DMS 273 (cell line): Measurements from ENCODE around the gene GPR68.
"Not testable (repeated sequence)": the region's sequence is repeated elsewhere in the genome, so short reads cannot be mapped to it uniquely, and the experiment has no call there.

Experiments
- DNase-seq: peaks from one replicate; lab custom pipeline; 2025; ENCODE audit not compliant: unreplicated experiment; lab: John Stamatoyannopoulos, UW

Gene GPR68

DNA sequence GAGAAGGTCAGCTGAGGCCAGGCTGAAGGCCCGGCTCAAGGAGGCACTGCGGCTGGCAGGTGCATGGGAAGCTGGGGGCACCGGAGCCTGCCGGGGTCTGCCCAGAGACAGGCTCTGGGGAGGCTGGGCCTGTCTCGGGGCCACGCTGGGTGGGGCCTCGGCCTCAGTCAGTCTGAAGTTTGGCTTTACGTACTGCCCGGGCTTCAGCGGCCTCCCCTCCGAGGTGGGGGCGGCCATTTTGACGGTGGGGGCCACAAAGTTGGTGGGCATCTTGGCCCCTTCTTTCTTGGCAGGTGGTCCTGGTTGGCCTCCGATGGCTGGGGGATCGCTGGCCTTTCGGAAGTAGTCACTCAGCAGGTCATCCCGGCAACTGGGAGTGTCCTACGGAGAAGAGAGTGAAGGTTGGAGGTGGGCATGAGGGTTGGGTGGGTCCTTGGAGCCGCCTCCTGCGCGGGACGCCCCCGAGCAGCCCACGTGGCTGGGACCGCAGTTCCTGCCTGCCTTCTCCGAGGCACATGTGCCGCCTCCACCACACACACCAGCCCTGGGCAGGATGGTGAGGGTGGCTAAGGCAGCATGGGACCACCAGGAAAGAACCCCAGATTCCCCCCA lies 28.9 kb upstream of the GPR68 start:
- no peak for DNase-seq

DNA sequence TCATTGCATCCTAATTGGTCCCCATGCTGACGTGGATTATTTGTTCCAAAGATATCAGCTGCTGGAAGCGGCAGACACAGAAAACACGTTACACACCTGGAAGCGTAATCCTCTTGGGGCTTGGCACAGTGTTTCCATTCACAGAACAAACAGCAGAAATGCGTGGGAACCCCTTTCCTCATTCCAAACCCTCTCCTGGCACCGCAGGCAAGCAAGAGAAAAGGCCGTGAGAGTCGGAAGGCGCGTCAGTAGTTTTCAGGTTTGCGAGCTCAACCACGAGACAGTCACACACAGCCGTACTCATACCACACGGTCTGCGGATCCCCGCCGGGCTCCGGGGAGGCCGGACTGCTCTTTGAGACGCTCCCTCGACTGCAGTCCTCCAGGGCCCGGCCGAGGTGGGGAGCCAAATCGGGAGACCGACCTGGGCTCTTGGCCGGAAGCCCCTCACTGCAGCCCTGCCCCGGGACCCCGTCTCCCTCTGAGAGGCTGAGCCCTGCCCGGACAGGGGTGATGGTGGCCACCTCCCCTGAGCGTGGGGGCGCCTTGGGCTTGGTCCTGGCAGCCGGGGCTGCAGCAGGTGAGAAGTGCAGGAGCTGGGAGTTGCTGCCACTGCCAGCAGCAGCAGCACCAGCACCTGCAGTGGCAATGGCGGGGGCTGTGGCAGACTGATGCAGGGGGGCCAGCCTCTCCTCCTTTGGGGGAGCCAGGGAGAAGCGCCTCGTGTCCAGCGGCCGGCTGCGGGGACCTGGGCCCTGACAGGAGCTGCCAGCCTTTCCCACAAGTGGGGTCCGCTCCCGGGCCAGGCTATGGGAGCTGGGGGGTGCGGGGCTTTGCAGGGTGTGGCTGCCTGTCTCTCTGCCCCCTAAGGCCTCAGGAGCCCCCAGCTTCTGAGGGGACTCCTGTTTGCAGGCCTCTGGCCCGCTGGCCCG lies 28.1 kb upstream of the GPR68 start:
- DNase-seq = no peak

DNA sequence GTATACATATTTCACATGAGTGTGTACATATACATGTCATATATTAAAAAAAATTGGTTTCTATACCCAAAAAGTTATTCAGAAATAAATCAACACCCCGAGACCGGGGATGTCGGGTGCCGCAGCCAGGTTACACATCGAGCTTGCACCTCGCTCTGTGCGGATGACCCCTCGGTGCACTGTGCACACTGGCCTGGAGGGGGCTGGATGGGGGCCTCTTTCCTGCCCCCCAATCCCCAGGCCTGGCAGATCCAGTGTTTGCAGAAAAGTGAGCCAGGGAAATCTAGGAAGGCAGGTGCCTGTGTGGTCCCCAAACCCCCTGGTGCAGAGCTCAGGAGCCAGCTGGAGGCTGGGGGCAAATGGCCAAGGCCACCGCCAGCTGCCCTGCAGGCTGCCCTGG lies 27.1 kb upstream of the GPR68 start:
- no peak for DNase-seq

- no peak for DNase-seq
These were observed 26.1 kb upstream of the GPR68 start for GRCh38 chr14:91270619-91271018.

GRCh38 chr14:91270188-91270587 lies 25.7 kb upstream of the GPR68 start:
- no peak for DNase-seq

DNA sequence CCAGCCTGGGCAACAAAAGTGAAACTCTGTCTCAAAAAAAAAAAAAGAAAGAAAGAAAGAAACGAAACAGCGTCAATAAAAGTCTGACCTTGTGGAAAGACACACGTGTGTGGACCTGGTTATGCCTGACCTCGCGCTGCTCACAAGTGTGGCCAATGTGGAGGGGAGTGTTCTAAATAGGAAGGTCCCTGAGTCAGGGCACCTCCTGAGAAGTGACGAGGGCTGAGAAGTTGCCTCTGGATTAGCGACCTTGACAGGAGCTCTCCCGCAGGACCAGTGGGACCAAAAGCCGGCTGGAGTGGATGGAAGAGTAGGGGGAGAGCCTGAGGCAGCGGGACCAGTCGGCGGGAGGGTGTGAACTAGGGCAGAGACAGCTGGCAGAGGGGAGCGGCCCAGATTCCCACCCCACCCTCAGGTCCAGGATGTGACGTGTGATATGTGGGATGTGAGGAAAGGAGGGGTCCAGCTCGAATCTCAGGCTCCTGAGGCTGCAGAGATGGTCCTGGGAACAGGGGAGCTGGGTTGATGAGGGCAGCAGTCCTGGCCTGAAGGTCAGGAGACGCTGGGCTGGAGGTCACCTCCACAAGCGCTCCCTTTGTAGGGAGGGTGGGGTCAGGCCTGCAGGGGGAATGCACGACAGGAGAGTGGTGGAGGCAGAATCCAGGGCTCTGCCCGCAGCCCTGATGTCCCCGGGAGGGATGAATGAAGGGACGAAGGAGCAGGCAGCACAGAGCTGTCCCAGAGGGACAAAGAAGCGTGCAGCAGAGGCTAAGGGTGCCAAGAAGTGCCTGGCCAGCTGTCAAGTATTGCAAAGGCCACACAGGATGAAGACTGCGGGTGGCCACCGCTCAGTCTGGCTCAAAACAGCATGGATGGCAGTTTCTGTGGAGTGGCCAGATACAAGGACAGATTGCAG lies 24.8 kb upstream of the GPR68 start:
- peak; percentile 63 for DNase-seq

GRCh38 chr14:91267965-91268437 lies 23.5 kb upstream of the GPR68 start:
- DNase-seq = no peak

DNA sequence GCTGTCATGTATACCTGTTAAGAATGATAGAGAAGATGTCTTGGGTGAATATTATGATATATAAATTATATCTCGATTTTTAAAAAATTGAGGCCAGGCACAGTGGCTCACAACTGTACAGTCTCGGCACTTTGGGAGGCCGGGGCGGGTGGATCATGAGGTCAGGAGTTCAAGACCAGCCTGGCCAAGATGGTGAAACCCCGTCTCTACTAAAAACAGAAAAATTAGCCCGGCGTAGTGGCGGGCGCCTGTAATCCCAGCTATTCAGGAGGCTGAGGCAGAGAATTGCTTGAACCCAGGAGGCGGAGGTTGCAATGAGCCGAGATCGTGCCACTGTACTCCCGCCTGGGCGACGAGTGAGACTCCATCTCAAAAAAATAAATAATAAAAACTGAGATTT lies 21.8 kb upstream of the GPR68 start:
- not testable (repeated sequence) for DNase-seq

- DNase-seq = no peak
These were observed 20.9 kb upstream of the GPR68 start for GRCh38 chr14:91265404-91265803.

- peak; percentile 49 for DNase-seq
These were observed 19.9 kb upstream of the GPR68 start for GRCh38 chr14:91264151-91265150.

DNA sequence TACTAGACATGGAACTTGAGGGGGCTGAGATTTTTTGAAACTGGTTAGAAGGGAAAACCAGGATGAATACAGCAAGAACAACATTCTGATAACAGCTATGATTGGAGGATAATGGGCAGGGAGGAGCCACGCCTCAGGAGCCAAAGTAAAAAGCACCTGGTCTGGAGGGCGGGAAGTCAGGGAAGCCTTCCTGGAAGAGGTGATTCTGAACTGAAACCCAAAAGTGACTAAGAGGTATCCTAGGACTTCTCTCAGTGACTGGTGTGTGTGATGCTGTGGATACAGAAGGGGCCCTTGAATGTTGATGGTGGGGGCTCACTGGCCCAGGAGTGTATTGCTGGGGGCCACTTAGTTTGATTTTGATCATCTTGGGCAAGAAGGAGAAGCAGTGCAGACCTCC lies 18.8 kb upstream of the GPR68 start:
- no peak for DNase-seq

DNA sequence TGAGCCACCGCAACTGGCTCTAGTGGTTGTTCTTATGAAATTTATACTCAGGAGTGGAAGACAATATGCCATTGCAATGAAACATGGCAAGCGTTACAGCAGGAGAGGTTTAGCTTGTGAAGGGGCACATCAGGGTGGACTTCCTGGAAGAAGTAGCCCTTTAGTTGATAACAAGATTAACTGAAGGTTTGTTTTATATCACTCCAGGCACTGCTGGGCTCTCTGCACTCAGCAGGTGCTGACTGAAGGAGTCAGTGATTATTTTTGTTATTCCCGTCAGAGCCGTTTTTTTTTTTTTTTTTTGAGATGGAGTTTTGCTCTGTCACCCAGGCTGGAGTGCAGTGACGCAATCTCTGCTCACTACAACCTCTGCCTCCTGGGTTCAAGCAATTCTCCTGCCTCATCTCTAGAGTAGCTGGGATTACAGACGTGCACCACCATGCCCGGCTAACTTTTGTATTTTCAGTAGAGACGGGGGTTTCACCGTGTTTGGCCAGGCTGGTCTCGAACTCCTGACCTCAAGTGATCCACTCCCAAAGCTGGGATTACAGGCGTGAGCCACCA lies 17.6 kb upstream of the GPR68 start:
- no peak for DNase-seq

DNA sequence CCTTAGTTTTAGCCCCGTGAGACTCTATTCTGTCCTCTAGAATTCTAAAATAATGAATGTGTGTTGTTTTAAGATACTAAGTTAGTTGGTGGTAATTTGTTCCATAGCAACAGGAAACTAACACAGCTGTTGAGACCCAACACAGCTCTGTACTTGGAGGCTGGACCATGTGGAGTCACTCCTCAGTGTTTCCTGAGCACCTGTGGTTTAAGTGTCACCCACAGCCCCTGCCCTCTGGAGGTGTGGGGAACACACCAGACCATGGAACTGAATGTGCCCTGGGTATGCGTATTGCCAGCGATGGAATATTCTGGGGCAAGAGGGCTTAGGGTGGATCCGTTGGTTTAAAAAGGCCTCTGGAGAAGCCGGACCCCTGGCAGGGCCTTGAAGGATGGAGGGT lies 16.6 kb upstream of the GPR68 start:
- no peak for DNase-seq

DNA sequence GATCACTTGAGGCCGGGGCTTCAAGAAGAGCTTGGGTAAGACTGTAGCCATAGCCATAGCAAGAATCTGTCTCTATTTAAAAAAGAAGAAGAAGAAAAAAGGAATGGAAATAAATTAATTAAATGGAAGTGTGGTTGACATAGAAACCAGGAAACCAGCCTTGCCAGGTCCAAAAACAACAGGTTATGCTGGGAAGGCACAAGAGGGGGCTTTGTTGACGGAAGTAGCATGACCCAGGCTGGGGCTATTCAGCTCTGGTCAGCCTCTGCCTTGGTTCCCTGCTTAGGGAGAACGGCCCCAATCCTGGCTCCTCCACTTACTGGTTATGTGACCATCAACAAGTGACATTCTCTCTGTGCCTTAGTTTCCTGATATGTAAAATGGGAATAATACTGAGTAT lies 14.4 kb upstream of the GPR68 start:
- DNase-seq = no peak

GRCh38 chr14:91258011-91258618 lies 13.6 kb upstream of the GPR68 start:
- no peak for DNase-seq

GRCh38 chr14:91257328-91258010 lies 13.0 kb upstream of the GPR68 start:
- peak; percentile 80 for DNase-seq

GRCh38 chr14:91256661-91257060 lies 12.2 kb upstream of the GPR68 start:
- peak; percentile 48 for DNase-seq

DNA sequence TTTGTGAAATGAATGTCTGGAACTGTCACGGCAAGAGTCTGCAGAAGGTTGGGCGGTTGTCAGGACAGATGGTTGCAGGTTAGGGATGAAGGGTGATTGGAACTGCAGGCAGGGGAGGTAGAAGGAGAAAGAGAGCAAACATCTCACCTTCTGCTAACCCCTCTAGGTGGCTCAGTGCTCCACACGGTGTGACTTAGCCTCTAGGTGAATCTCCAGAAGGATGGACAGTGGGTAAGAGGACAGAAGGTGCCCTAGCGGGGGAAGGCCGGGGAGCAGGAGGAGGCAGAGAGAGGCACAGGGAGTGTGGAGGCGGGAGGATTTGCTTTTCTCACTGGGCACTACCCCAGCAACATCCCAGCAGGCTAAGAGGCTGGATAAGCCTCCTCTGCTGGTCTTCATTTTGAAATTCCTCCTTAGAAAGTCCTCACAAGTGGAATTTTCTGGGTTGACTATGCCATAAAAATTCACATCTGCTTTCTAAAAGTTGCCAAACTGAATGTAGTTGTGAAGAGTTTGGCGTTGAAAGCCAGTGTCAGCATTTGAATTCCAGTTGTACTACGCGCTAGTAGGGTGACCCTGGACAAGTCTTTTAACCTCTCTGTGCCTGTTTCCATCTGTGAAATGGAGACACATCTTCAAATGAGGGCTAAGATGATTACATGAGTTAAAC lies 10.7 kb upstream of the GPR68 start:
- peak; percentile 59 for DNase-seq
